Skeletal muscle cell (primary cell): ENCODE results near the gene CENPK.

Experiments
- DNase-seq: peaks from one replicate; pipeline ENCODE4 v3.0.0-alpha.2; 2010; ENCODE audit warnings: low read depth
- H3K4me3 ChIP-seq: 2 replicates; pipeline ENCODE4 v1.5.1; 2011; ENCODE audit warnings: low read depth, mild to moderate bottlenecking, control low read depth, low read length, moderate library complexity

Gene CENPK

DNA sequence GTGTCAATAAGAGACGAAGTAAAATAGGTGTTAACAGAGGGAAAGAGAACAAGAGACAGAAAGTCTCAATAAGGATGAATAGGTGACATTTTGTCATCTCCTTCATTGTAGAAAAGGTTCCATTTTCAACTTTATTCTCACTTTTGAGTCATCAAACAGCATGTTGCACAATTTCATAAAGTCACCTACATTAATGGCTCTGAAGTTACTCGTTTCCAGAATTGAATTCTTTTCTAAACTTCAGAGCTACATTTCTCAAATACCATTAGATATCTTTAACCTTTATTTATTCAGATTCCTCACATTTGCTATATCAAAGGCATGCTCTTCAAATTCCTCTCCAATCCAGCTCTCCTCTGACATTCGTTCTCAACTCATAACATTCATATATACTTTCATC is 94.3 kb downstream of the CENPK start:
- DNase-seq, result no peak
- no peak overlapping the region for H3K4me3 ChIP-seq
